CD4-positive, alpha-beta T cell treated with Interleukin-1 beta for 1 hour (primary cell): ENCODE data around the gene NHLH1.
"Not testable (repeated sequence)": the region's sequence is repeated elsewhere in the genome, so short reads cannot be mapped to it uniquely, and the experiment has no call there.

Source experiments
- DNase-seq, 2 donors: peaks; one replicate each; pipeline ENCODE4 v3.0.0-alpha.2; 2020 to 2022

Gene NHLH1

GRCh38 chr1:160384812-160385211 is 17.9 kb downstream of the NHLH1 start:
- DNase-seq = not testable (repeated sequence)

- DNase-seq = not testable (repeated sequence)
These were observed 21.5 kb downstream of the NHLH1 start for GRCh38 chr1:160388406-160388805.

- no peak for DNase-seq
These were observed 27.8 kb downstream of the NHLH1 start for GRCh38 chr1:160394673-160395072.

DNA sequence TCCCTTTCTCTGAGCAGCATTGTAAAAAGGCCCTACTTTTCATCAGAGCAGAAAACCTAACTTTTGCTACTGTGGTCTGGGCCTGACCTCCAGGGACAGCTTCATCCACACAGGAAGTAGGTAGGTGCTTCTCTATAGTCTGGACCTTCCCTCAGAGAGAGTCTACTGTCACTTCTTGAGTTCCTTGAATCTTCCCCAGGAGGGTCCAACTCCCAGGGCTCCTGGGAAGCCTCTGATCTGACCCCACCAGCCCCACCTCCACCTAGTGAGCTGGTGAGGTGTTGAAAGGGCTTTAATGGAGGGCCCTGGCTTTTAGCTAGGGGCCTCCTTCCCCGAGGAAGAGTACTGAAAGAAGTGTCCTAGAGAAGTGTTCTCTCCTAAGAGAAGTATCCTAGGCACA is 30.8 kb downstream of the NHLH1 start:
- DNase-seq = no peak

DNA sequence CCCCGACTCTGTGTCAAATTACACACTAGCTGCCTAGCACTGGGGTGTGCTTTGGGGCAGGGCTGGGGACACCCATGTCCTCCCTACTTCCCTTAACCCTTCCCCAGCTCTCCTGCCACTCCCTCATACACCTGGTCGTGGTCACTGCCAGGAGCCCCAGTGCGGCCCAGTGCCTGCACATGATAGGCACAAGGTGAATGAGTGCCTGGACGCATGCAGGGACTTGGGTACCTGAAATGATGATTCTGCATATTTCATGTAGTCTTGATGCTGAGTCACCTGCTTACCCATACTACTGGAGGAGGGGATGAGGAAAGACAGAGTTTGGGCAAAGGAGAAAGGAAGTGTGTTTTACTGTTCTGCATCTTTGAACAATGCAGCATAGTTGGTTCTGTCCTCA is 32.0 kb downstream of the NHLH1 start:
- no peak for DNase-seq

- DNase-seq = no peak
These were observed 32.8 kb downstream of the NHLH1 start for GRCh38 chr1:160399544-160400222.

- peak; percentile 39 to 48 for DNase-seq
These were observed 33.4 kb downstream of the NHLH1 start, which contains the start of gene VANGL2 for GRCh38 chr1:160400223-160400645. TSS of gene VANGL2 (plus strand) at chr1:160400564. CDS start at chr1:160415838, 15,274 bp downstream.

DNA sequence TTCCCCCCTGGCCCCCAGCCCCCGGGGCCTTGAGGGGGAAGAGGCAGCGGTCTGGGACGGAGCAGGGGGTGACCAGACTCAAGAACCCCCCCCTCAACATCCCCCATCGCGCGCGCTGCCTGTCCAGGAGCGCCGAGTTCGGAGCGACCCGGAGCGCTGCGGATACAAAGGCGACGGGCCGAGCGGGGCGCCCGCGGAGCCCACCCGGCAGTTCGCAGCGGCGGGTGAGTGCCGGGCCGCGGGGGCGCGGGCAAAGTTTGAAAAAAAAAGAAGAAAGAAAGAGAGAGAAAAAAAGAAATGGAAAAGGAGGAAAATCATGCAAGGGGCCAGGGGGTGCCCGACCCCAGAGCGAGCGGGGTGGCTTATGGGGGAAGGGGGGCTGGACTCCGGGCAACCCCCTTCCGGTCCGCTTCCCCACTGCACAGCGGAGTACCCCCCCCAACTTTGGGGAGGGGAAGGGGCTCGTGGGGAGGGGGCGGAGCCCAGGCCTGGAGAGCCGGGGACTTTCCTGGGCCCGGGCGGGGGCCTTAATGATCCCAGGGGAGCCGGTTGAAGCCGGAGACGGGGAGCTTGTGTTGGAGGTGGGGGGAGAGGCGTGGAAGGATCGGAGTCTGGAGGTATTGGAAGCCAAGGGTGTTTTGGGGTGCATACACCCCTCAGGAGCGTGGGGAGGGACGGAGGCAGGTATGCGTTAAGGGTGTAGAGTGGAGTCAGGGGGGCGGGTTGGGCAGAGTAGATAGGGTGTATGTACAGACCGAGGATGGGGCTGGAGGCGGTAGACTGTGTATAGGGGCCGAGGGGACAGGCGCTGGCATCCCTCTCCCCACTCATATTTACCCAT is 34.0 kb downstream of the NHLH1 start:
- DNase-seq = no peak

GRCh38 chr1:160401487-160401805 is 34.6 kb downstream of the NHLH1 start:
- no peak for DNase-seq

- DNase-seq = no peak
These were observed 35.3 kb downstream of the NHLH1 start for GRCh38 chr1:160402001-160402795.

- DNase-seq = no peak
These were observed 36.4 kb downstream of the NHLH1 start for GRCh38 chr1:160403244-160403643.

DNA sequence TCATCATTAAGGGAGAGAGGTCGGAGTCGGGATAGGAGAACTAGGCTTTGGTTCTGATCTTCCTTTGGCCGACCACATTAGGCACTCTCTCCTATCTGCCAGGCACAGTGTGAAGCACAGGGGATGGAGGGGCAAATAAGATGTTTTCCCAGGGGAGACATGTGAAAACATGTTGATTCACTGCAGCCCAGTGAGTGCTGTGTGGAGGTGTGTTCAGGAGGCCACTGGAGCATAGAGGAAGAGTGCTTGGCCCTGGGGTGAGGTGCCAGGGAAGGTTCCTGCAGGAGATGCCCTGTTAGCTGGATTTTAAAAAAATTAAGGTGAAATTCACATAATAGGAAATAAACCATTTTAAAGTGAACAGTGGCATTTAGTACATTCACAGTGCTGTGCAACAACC is 37.2 kb downstream of the NHLH1 start:
- no peak for DNase-seq

GRCh38 chr1:160405331-160405877 is 38.5 kb downstream of the NHLH1 start:
- no peak for DNase-seq

DNA sequence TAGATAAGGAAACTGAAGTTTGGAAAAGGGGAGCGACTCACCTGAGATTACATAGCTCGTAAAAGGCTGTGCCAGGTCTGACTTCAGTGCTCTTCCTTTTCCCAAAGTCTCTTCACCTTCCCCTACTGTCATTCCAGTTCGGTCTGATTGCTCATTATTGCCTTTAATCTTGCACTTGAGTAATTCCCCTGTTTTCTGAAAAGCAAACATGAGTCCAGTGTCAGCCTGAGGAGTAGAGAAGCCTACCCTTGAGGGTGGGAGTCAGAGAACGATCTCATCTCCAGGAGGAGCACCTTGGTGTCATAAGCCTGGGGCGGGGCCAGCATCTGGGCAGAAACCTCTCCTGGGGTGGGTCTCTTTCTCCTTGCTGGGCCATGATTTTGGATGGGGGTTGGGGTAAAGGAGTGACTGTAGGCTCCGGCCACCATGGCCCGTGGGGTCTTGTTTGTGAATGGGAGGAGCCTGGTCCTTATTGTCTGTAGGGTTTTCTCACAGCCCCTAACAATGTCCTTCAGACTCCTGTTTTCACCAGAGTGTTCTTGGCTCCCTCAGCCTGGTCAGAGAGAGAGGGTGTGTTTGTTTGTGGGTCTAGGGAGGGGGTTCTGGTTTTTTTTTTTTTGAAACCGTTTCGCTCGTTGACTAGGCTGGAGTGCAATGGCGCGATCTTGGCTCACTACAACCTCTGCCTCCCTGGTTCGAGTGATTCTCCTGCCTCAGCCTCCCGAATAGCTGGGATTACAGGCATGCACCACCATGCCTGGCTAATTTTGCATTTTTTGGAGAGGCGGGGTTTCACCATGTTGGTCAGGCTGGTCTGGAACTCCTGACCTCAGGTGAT is 39.5 kb downstream of the NHLH1 start:
- no peak for DNase-seq

- no peak for DNase-seq
These were observed 41.2 kb downstream of the NHLH1 start for GRCh38 chr1:160407839-160408801.

DNA sequence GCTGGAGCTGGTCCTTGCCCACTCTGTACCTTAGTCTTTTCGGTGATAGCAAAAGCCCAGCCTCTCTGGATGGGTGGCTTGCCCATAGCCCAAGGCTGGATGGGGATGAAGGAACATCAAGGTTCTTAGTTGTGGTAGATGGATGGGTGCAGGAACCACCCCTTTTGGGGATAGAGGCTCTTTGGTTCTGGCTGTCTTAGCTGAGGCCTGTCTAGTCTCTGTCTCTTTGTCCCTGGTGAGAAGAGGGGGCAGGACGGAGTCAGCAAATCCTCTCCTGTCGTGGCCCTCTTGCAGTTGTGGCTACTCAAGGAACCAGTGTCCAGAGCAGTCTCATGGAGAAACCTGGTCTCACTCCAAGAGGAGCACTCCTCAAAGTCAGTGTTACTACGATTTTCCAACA is 42.0 kb downstream of the NHLH1 start:
- DNase-seq = no peak

DNA sequence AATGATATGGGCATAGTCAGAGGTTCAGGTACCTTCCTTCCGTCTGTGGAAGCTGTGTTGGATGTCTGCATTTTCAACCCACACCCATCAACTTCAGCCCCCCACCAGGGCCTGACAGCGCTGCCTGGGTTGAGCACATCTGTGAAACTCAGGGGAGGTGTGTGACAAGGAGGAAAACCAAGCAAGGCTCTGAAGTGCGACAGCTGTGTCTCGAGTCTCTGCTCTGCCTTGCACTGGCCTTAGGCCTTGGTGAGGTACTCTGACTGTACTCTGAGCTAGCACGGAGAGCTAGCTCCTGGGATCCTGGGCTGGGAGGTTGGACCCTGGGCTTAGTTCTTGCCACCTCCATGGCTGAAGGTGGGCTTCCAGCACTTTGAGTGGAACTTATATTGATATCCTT is 42.6 kb downstream of the NHLH1 start:
- no peak for DNase-seq

- DNase-seq = no peak
These were observed 43.6 kb downstream of the NHLH1 start for GRCh38 chr1:160410406-160411005.

DNA sequence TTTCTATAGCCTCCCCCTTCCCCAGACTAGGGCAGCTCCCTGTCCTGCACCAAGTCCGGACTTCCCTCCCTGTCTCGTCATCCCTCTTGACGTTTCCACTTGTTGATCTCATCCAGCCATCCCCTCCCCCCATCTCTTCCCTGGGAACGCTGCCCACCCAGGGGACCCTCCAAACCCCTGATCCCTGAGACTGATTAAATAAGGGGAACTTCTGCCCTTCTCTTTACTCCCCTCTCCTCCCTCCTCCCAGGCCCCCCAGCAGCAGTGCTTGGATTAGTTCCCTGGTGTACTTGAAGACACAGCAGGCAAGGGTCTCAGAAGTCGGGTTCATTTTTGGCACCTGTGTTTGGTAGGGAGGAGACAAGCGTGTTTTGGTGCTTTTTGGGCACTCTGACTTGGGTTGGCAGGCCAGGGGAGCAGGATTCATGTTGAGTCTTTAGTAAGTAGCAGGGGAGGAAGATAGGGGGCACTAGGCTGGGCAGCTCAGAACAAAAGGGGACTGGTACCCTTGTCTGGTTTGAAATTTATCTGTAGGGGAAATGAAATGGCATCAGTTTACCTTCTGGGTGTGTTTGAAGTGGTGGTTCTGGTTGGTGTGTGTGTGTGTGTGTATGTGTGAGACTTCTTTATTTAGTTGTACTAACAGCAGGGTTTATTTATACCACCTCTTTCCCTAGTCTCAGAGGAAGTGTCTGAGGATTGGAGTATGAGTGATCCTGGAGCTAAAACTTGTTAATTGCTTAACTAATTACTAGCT is 44.6 kb downstream of the NHLH1 start:
- DNase-seq = no peak

GRCh38 chr1:160412028-160412362 is 45.1 kb downstream of the NHLH1 start:
- no peak for DNase-seq
